CD4-positive, alpha-beta T cell treated with Interleukin-17A for 1 hour (primary cell): Measurements from ENCODE around the gene PHF13.
A peak's percentile ranks its signal among the peaks of the same experiment; 100 is the strongest.
"Not testable (repeated sequence)": the region's sequence is repeated elsewhere in the genome, so short reads cannot be mapped to it uniquely, and the experiment has no call there.

Source experiments
- DNase-seq: peaks from one replicate; pipeline ENCODE4 v3.0.0-alpha.2; 2020

Gene PHF13

GRCh38 chr1:6631058-6631457 is 17.5 kb downstream of the PHF13 start:
- no peak for DNase-seq

- no peak for DNase-seq
Measured at GRCh38 chr1:6632588-6633514, 19.3 kb downstream of the PHF13 start.

GRCh38 chr1:6634371-6635052 is 21.0 kb downstream of the PHF13 start:
- DNase-seq = peak; percentile 50

- no peak for DNase-seq
Measured at GRCh38 chr1:6635161-6635909, 21.8 kb downstream of the PHF13 start.

- DNase-seq = no peak
Measured at GRCh38 chr1:6635910-6636760, 22.6 kb downstream of the PHF13 start.

GRCh38 chr1:6636778-6637177 is 23.2 kb downstream of the PHF13 start:
- not testable (repeated sequence) for DNase-seq

GRCh38 chr1:6637770-6638169 is 24.2 kb downstream of the PHF13 start:
- no peak for DNase-seq

GRCh38 chr1:6638226-6638625 is 24.7 kb downstream of the PHF13 start:
- DNase-seq = no peak

- DNase-seq = not testable (repeated sequence)
Measured at GRCh38 chr1:6640867-6641266, 27.3 kb downstream of the PHF13 start.

GRCh38 chr1:6645018-6645417 is 31.5 kb downstream of the PHF13 start:
- no peak for DNase-seq

GRCh38 chr1:6646499-6647148 is 33.1 kb downstream of the PHF13 start:
- peak; percentile 67 for DNase-seq

- DNase-seq = no peak
Measured at GRCh38 chr1:6648556-6648955, 35.0 kb downstream of the PHF13 start.

GRCh38 chr1:6651909-6652308 is 38.4 kb downstream of the PHF13 start:
- DNase-seq = no peak

- DNase-seq = no peak
Measured at GRCh38 chr1:6652986-6653385, 39.5 kb downstream of the PHF13 start.

- DNase-seq = no peak
Measured at GRCh38 chr1:6653436-6654290, 40.1 kb downstream of the PHF13 start.

GRCh38 chr1:6657138-6657537 is 43.6 kb downstream of the PHF13 start:
- no peak for DNase-seq

- no peak for DNase-seq
Measured at GRCh38 chr1:6658359-6659060, 45.0 kb downstream of the PHF13 start.

- DNase-seq = no peak
Measured at GRCh38 chr1:6660415-6661049, 47.0 kb downstream of the PHF13 start.

- not testable (repeated sequence) for DNase-seq
Measured at GRCh38 chr1:6662468-6662867, 48.9 kb downstream of the PHF13 start.

- no peak for DNase-seq
Measured at GRCh38 chr1:6666696-6667095, 53.2 kb downstream of the PHF13 start.
